Body of pancreas (tissue), 4 donors: ENCODE data around the gene RRP15.

Experiments used
- POLR2A ChIP-seq, 3 donors: fragments of 450-650 bp; IDR thresholded peaks; one replicate each; pipeline ENCODE4 v1.6.1; 2016; ENCODE audit warnings: antibody characterized with exemption in 3 of 3, mild to moderate bottlenecking in 2 of 3
- TF ChIP-seq, protein P1 (sequence below), 7 experiments: fragments of 450-650 bp in 4 of 7; fragments of 200-600 bp in 3 of 7; sonication (generic) in 3 of 7; IDR thresholded peaks; one replicate each; pipeline ENCODE4 v1.5.1; 2016 to 2019; ENCODE audit warnings: antibody characterized with exemption in 7 of 7

GRCh38 chr1:218257971-218258370 lies 27.1 kb upstream of the RRP15 start:
- TF ChIP-seq POLR2A (IDR thresholded peaks at IDR 0.05), result no peak
- TF ChIP-seq, protein P1, sequence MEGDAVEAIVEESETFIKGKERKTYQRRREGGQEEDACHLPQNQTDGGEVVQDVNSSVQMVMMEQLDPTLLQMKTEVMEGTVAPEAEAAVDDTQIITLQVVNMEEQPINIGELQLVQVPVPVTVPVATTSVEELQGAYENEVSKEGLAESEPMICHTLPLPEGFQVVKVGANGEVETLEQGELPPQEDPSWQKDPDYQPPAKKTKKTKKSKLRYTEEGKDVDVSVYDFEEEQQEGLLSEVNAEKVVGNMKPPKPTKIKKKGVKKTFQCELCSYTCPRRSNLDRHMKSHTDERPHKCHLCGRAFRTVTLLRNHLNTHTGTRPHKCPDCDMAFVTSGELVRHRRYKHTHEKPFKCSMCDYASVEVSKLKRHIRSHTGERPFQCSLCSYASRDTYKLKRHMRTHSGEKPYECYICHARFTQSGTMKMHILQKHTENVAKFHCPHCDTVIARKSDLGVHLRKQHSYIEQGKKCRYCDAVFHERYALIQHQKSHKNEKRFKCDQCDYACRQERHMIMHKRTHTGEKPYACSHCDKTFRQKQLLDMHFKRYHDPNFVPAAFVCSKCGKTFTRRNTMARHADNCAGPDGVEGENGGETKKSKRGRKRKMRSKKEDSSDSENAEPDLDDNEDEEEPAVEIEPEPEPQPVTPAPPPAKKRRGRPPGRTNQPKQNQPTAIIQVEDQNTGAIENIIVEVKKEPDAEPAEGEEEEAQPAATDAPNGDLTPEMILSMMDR (IDR thresholded peaks at IDR 0.05), result no peak
